ENCODE results near the gene SLC6A14.

The SLC6A14 gene

DNA sequence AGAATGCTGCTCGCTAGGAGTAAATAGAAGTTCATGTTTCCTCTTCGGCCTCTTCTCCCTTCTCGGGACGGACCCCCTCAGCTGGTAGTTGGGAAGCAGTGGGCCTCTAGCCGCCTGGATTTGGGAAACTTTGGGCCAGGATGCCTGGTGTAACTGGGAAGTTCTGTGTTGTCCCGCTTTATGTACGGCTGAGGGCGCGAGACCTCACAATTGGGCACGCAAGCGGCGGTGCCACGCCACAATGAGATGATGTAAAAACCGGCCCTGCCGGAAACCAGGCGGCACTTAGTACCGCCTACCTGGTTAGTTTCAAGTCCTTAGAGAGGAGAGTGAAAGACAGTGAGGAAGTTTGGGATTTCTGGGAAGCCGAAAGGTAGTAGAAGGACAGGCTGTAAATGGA lies 26.4 kb downstream of the SLC6A14 start, which contains the start of gene CT83:
Gene CT83 (minus strand): TSS at position 155 of the 400 bp plus-strand sequence. CDS start 120 bp downstream, at position 35.
- Histone ChIP-seq H3K4me2 (ENCODE audit: low read length) (no peak within 1 kb of the TSS), H4K20me1 (ENCODE audit: insufficient read depth, low read length) (no peaks in the 10 kb centered on the region), H3K9me2 (ENCODE audit: low read depth, low read length) (no peaks in the 10 kb centered on the region), H3K27ac (ENCODE audit: low read depth, low read length, poor library complexity, severe bottlenecking) (no peak within 1 kb of the TSS), H3K9me3 (ENCODE audit: low read length) (no peaks in the 10 kb centered on the region), H3K4me1 (ENCODE audit: insufficient read depth, low read length, severe bottlenecking) (no peaks in the 10 kb centered on the region), H3K9ac (ENCODE audit: low read length) (no peak within 1 kb of the TSS), H3K79me2 (ENCODE audit: insufficient read depth, low read length) (no peaks in the 10 kb centered on the region), H3K27me3 (ENCODE audit: insufficient read depth, low read length) (no peaks in the 10 kb centered on the region), H3K36me3 (ENCODE audit: insufficient read depth, low read length) (no peaks in the 10 kb centered on the region), H3K4me3 (ENCODE audit: low read depth, low read length, poor library complexity, severe bottlenecking) (no peak within 1 kb of the TSS), H2AFZ (ENCODE audit: low read length) (no peak within 1 kb of the TSS), H3F3A (ENCODE audit: insufficient read depth, low read length) (no peaks in the 10 kb centered on the region)
- TF ChIP-seq, protein P1, sequence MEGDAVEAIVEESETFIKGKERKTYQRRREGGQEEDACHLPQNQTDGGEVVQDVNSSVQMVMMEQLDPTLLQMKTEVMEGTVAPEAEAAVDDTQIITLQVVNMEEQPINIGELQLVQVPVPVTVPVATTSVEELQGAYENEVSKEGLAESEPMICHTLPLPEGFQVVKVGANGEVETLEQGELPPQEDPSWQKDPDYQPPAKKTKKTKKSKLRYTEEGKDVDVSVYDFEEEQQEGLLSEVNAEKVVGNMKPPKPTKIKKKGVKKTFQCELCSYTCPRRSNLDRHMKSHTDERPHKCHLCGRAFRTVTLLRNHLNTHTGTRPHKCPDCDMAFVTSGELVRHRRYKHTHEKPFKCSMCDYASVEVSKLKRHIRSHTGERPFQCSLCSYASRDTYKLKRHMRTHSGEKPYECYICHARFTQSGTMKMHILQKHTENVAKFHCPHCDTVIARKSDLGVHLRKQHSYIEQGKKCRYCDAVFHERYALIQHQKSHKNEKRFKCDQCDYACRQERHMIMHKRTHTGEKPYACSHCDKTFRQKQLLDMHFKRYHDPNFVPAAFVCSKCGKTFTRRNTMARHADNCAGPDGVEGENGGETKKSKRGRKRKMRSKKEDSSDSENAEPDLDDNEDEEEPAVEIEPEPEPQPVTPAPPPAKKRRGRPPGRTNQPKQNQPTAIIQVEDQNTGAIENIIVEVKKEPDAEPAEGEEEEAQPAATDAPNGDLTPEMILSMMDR (IDR thresholded peaks at IDR 0.05; ENCODE audit: low read length) = no peak
- TF ChIP-seq EZH2 (IDR thresholded peaks at IDR 0.05; ENCODE audit: borderline replicate concordance, low read length) = no peak

DNA sequence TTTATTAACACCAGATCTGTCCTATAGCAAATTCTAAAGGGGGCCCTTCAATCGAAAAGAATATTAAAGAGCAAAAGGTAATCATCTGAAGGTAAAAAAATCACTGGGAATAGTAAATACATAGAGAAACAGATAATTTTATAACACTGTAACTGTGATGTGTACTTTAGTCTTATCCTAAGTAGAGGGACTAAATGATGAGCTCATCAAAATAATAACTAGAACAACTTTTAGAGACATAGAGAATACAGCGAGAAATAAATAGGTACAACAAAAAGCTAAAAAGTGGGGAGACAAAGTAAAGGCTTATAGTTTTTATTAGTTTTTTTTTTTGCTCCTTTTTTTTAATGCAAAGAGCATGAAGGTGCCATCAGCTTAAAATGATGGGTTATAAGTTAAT lies 43.7 kb downstream of the SLC6A14 start:
- H3K27me3 ChIP-seq (ENCODE audit: insufficient read depth, low read length) = no peaks in the 10 kb centered on the region
- H3K4me1 ChIP-seq (ENCODE audit: insufficient read depth, low read length, severe bottlenecking) = no peaks in the 10 kb centered on the region
- no peak overlapping the region for H3K9ac ChIP-seq (ENCODE audit: low read length)
- no peaks in the 10 kb centered on the region for H4K20me1 ChIP-seq (ENCODE audit: insufficient read depth, low read length)
- H3K9me2 ChIP-seq (ENCODE audit: low read depth, low read length) = no peaks in the 10 kb centered on the region
- H3K79me2 ChIP-seq (ENCODE audit: insufficient read depth, low read length) = no peaks in the 10 kb centered on the region
- H3K4me3 ChIP-seq (ENCODE audit: low read depth, low read length, poor library complexity, severe bottlenecking) = no peak overlapping the region
- no peaks in the 10 kb centered on the region for H3K9me3 ChIP-seq (ENCODE audit: low read length)
- no peaks in the 10 kb centered on the region for H3F3A ChIP-seq (ENCODE audit: insufficient read depth, low read length)
- no peaks in the 10 kb centered on the region for H3K36me3 ChIP-seq (ENCODE audit: insufficient read depth, low read length)
- TF ChIP-seq EZH2 (IDR thresholded peaks at IDR 0.05; ENCODE audit: borderline replicate concordance, low read length) = no peak
- TF ChIP-seq, protein P1 (IDR thresholded peaks at IDR 0.05; ENCODE audit: low read length) = no peak
- H3K27ac ChIP-seq (ENCODE audit: low read depth, low read length, poor library complexity, severe bottlenecking) = no peak overlapping the region
- H3K4me2 ChIP-seq (ENCODE audit: low read length) = no peak overlapping the region
- H2AFZ ChIP-seq (ENCODE audit: low read length) = no peak overlapping the region

DNA sequence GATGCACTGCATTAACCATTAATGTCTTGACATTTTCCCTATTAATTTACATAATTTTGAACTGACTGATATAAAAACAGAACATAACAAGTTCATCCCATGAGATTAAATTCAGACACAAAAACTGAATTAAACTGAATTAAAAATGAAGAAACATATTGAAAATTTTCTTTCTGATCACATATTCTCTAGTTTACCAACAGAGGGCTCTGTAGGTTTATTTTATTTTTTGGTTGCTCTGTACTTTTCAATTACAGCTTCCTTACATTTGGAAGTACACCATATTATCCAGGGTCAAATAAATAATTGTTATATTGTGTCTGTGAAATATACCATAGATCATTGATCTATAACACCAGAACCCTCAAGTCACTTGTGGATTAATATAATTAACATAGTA lies 53.7 kb downstream of the SLC6A14 start:
- H3K79me2 ChIP-seq (ENCODE audit: insufficient read depth, low read length) = no peaks in the 10 kb centered on the region
- no peak overlapping the region for H2AFZ ChIP-seq (ENCODE audit: low read length)

More for the DNA sequence above, 53.7 kb downstream of the SLC6A14 start:
- no peaks in the 10 kb centered on the region for H3K9me3 ChIP-seq (ENCODE audit: low read length)
- H3K9me2 ChIP-seq (ENCODE audit: low read depth, low read length) = no peaks in the 10 kb centered on the region
- TF ChIP-seq, protein P1 (IDR thresholded peaks at IDR 0.05; ENCODE audit: low read length) = peak; percentile 25; the same call in 1 of the 2 replicates
- TF ChIP-seq EZH2 (IDR thresholded peaks at IDR 0.05; ENCODE audit: borderline replicate concordance, low read length) = no peak
- no peaks in the 10 kb centered on the region for H3K36me3 ChIP-seq (ENCODE audit: insufficient read depth, low read length)
- H3K4me3 ChIP-seq (ENCODE audit: low read depth, low read length, poor library complexity, severe bottlenecking) = no peak overlapping the region
- no peaks in the 10 kb centered on the region for H3K27me3 ChIP-seq (ENCODE audit: insufficient read depth, low read length)
- H4K20me1 ChIP-seq (ENCODE audit: insufficient read depth, low read length) = no peaks in the 10 kb centered on the region
- no peak overlapping the region for H3K4me2 ChIP-seq (ENCODE audit: low read length)
- H3F3A ChIP-seq (ENCODE audit: insufficient read depth, low read length) = no peaks in the 10 kb centered on the region
- H3K9ac ChIP-seq (ENCODE audit: low read length) = no peak overlapping the region
- no peaks in the 10 kb centered on the region for H3K4me1 ChIP-seq (ENCODE audit: insufficient read depth, low read length, severe bottlenecking)
- no peak overlapping the region for H3K27ac ChIP-seq (ENCODE audit: low read depth, low read length, poor library complexity, severe bottlenecking)

All from OCI-LY1 (cell line).